Neural cell (in vitro differentiated cells): ENCODE measurements around the gene VPS33A. TPM values are rescaled to one million over a fixed set of nuclear protein-coding genes. Genes with fewer than 3 reads are reported as not detected.

Experiments
- H2AFZ ChIP-seq: fragments of 200-600, 300-800 bp; sonication (generic), shearing (Covaris generic); 2 replicates; pipeline ENCODE4 v1.6.0; 2014; ENCODE audit warnings: low read depth, mild to moderate bottlenecking, antibody characterized with exemption, low read length, moderate library complexity
- H3F3A ChIP-seq: fragments of 200-600 bp; shearing (Covaris generic); 2 replicates; pipeline ENCODE4 v1.6.1; 2016; ENCODE audit warnings: mild to moderate bottlenecking, moderate library complexity, mixed read lengths, antibody characterized with exemption, low read length; ENCODE audit not compliant: insufficient read depth, poor library complexity, severe bottlenecking
- H3K27ac ChIP-seq: fragments of 200-600, 300-800 bp; sonication (generic), shearing (Covaris generic); 2 replicates; pipeline ENCODE4 v1.5.1; 2014; ENCODE audit warnings: mild to moderate bottlenecking, low read length, moderate library complexity
- H3K27me3 ChIP-seq: fragments of 300-800, 200-600 bp; sonication (generic), shearing (Covaris generic); 2 replicates; pipeline ENCODE4 v1.6.0; 2014; ENCODE audit warnings: mild to moderate bottlenecking, low read depth, low read length, moderate library complexity; ENCODE audit not compliant: insufficient read depth
- H3K36me3 ChIP-seq: fragments of 300-800, 200-600 bp; sonication (generic), shearing (Covaris generic); 2 replicates; pipeline ENCODE4 v1.5.1; 2014; ENCODE audit warnings: mild to moderate bottlenecking, antibody characterized with exemption, low read length, moderate library complexity; ENCODE audit not compliant: insufficient read depth
- H3K4me2 ChIP-seq: fragments of 300-800, 200-600 bp; sonication (generic), shearing (Covaris generic); 2 replicates; pipeline ENCODE4 v1.6.0; 2014; ENCODE audit warnings: mild to moderate bottlenecking, low read length
- H3K4me3 ChIP-seq: fragments of 300-800, 200-600 bp; sonication (generic), shearing (Covaris generic); 2 replicates; pipeline ENCODE4 v1.5.1; 2014; ENCODE audit warnings: mild to moderate bottlenecking, low read length, moderate library complexity
- H3K79me2 ChIP-seq: fragments of 200-600 bp; shearing (Covaris generic); replicated peaks from 2 replicates; pipeline ENCODE4 v1.6.0; 2014; ENCODE audit warnings: mild to moderate bottlenecking, low read length, moderate library complexity; ENCODE audit not compliant: insufficient read depth
- H3K9ac ChIP-seq: fragments of 300-800, 200-600 bp; sonication (generic), shearing (Covaris generic); 2 replicates; pipeline ENCODE4 v1.6.1; 2016; ENCODE audit warnings: mild to moderate bottlenecking, low read length, mixed read lengths
- H3K9me2 ChIP-seq: fragments of 200-600 bp; shearing (Covaris generic); 2 replicates; pipeline ENCODE4 v1.6.1; 2016; ENCODE audit warnings: mild to moderate bottlenecking, low read length, mixed read lengths; ENCODE audit not compliant: insufficient read depth
- H3K9me3 ChIP-seq: fragments of 200-600, 300-800 bp; sonication (generic), shearing (Covaris generic); 2 replicates; pipeline ENCODE4 v1.6.1; 2016; ENCODE audit warnings: mild to moderate bottlenecking, mixed run types, low read length, moderate library complexity, mixed read lengths
- H4K20me1 ChIP-seq: fragments of 200-600 bp; shearing (Covaris generic); 2 replicates; pipeline ENCODE4 v1.6.1; 2016; ENCODE audit warnings: mild to moderate bottlenecking, mixed run types; ENCODE audit not compliant: insufficient read depth
- CTCF ChIP-seq: fragments of 450-650 bp; IDR thresholded peaks from 2 replicates; pipeline ENCODE4 v1.5.1; 2014; ENCODE audit warnings: antibody characterized with exemption, mild to moderate bottlenecking, moderate library complexity; ENCODE audit not compliant: poor library complexity, severe bottlenecking
- EP300 ChIP-seq: fragments of 450-650 bp; conservative IDR thresholded peaks from 2 replicates; pipeline ENCODE4 v1.6.1; 2014; ENCODE audit warnings: antibody characterized with exemption, mild to moderate bottlenecking, moderate library complexity; ENCODE audit not compliant: poor library complexity, severe bottlenecking
- EZH2 ChIP-seq: fragments of 200-600, 300-800 bp; shearing (Covaris generic), sonication (generic); IDR thresholded peaks from 2 replicates; pipeline ENCODE4 v1.6.1; 2014; ENCODE audit warnings: antibody characterized with exemption, low read length, borderline replicate concordance, mild to moderate bottlenecking; ENCODE audit not compliant: insufficient read depth, poor library complexity, severe bottlenecking
- MXI1 ChIP-seq: fragments of 450-650 bp; conservative IDR thresholded peaks from 2 replicates; pipeline ENCODE4 v1.6.1; 2014; ENCODE audit warnings: antibody characterized with exemption, mild to moderate bottlenecking; ENCODE audit not compliant: poor library complexity, severe bottlenecking
- POLR2AphosphoS5 ChIP-seq: IDR thresholded peaks from 2 replicates; pipeline ENCODE4 v1.6.1; 2012
- RAD21 ChIP-seq: fragments of 450-650 bp; conservative IDR thresholded peaks from 2 replicates; pipeline ENCODE4 v1.6.1; 2014; ENCODE audit warnings: antibody characterized with exemption, mild to moderate bottlenecking, moderate library complexity
- REST ChIP-seq: IDR thresholded peaks from 2 replicates; pipeline ENCODE4 v1.6.1; 2012; ENCODE audit warnings: borderline replicate concordance
- SMC3 ChIP-seq: fragments of 450-650 bp; conservative IDR thresholded peaks from 2 replicates; pipeline ENCODE4 v1.6.1; 2014; ENCODE audit warnings: antibody characterized with exemption, mild to moderate bottlenecking, moderate library complexity; ENCODE audit not compliant: poor library complexity
- TAF1 ChIP-seq: IDR thresholded peaks from 2 replicates; pipeline ENCODE4 v1.6.1; 2012; ENCODE audit warnings: low read depth
- polyA plus RNA-seq: library from polyadenylated mRNA; depleted of rRNA; stranded (reverse); fragments of >200 nt; gene quantifications from 2 replicates; pipeline ENCODE4 v1.2.3, GENCODE V29; 2014

The VPS33A gene
- polyA plus RNA-seq, 1 donor from 2014 or later = 40.9 TPM

- no peaks in the 10 kb centered on the region for H3K79me2 ChIP-seq
- TF ChIP-seq SMC3 = no peak
- TF ChIP-seq REST = no peak
- TF ChIP-seq TAF1 = no peak
- no peak for TF ChIP-seq EZH2
- no peak for TF ChIP-seq MXI1
- TF ChIP-seq POLR2AphosphoS5 = no peak
- TF ChIP-seq RAD21 = no peak
- TF ChIP-seq EP300 = no peak
- TF ChIP-seq CTCF = no peak
- H3K27ac ChIP-seq = no peak overlapping the region
- H3K9me2 ChIP-seq = no peaks in the 10 kb centered on the region
- no peaks in the 10 kb centered on the region for H3K27me3 ChIP-seq
- no peaks in the 10 kb centered on the region for H4K20me1 ChIP-seq
- no peaks in the 10 kb centered on the region for H3K9me3 ChIP-seq
- no peak overlapping the region for H3K9ac ChIP-seq
- H2AFZ ChIP-seq = no peak overlapping the region
- no peak overlapping the region for H3K4me2 ChIP-seq
- H3F3A ChIP-seq = no peaks in the 10 kb centered on the region
- H3K4me3 ChIP-seq = no peak overlapping the region
- no peaks in the 10 kb centered on the region for H3K36me3 ChIP-seq
These were observed 45.4 kb upstream of the VPS33A start for GRCh38 chr12:122311696-122312095.

- no peaks in the 10 kb centered on the region for H3F3A ChIP-seq
- H3K9me2 ChIP-seq = no peaks in the 10 kb centered on the region
- H3K27ac ChIP-seq = peak overlapping the region; percentile 56
- no peaks in the 10 kb centered on the region for H3K9me3 ChIP-seq
- no peak overlapping the region for H3K4me3 ChIP-seq
- no peak overlapping the region for H3K9ac ChIP-seq
- H2AFZ ChIP-seq = no peak overlapping the region
- no peaks in the 10 kb centered on the region for H3K36me3 ChIP-seq
- H3K79me2 ChIP-seq = no peaks in the 10 kb centered on the region
- H3K4me2 ChIP-seq = no peak overlapping the region
- H3K27me3 ChIP-seq = no peaks in the 10 kb centered on the region
- TF ChIP-seq REST (no peak), POLR2AphosphoS5 (no peak), EZH2 (no peak), EP300 (no peak), SMC3 (no peak), MXI1 (no peak), TAF1 (no peak), RAD21 (no peak), CTCF (no peak)
- no peaks in the 10 kb centered on the region for H4K20me1 ChIP-seq
These were observed 44.5 kb upstream of the VPS33A start for GRCh38 chr12:122310626-122311333.
